CD4-positive, alpha-beta T cell treated with Interleukin-10 for 1 hour (primary cell): ENCODE results near the gene SLC66A3.
"Not testable (repeated sequence)": the region's sequence is repeated elsewhere in the genome, so short reads cannot be mapped to it uniquely, and the experiment has no call there.

ENCODE experiments used
- DNase-seq: peaks from one replicate; pipeline ENCODE4 v3.0.0-alpha.2; 2020

SLC66A3 gene

DNA sequence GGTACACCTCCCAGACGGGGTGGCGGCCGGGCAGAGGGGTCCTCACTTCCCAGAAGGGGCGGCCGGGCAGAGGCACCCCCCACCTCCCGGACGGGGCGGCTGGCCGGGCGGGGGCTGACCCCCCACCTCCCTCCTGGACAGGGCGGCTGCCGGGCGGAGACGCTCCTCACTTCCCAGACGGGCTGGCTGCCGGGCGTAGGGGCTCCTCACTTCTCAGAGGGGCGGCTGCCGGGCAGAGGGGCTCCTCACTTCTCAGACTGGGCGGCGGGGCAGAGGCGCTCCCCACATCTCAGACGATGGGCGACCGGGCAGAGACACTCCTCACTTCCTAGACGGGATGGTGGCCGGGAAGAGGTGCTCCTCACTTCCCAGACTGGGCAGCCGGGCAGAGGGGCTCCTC, 9.8 kb downstream of the SLC66A3 start:
- DNase-seq = not testable (repeated sequence)

DNA sequence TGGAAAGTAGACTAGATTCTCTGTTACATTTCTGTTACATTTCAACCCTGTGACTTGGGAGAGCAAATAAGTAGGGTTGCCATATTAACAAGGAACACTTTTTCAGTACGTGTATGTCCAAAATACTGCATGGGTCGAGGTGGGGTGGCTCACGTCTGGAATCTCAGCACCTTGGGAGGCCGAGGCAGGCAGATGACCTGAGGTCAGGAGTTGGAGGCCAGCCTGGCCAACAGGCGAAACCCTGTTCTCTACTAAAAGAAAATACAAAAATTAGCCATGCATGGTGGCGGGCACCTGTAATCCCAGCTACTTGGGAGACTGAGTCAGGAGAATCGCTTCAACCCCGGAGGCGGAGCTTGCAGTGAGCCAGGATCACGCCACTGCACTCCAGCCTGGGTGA, 11.2 kb downstream of the SLC66A3 start:
- no peak for DNase-seq

DNA sequence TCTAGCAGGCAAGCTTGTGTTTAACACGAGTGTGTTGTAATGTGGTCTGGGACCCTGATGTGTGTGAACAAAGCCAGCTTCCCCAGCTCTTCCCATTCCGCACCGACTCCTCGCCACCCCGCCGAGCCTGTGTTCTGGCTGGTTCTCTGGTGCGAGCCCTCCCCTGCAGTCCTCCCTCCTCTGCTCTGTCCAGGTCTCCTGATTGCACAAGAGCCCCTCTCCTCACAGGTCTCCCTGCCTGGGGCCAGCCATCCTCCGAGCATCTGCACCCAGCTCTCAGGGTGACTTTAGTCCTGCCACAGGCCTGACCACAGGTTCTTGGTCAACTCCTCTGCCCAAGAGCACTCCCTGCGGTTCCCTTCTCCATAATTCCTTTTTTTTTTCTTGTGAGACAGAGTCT, 13.2 kb downstream of the SLC66A3 start:
- DNase-seq = no peak

DNA sequence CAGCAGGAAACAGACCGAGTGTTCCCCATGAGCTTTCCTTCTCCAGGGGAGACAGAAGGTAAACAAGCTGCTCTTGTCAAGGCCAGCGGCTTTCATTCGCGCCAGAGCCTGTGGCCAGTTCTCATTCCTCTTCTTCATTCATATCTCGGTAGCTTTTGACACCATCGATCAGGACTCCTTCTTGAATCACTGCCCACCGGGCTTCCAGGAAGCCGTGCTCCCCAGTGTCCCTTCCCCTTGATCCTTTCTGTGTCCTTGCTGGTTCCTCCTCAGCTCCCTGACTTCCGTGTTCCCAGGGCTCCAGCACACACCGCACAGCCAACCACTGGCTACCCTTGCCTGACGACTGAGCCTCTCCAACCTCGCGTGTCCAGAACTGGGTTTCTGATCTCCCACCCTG, 14.1 kb downstream of the SLC66A3 start:
- no peak for DNase-seq

DNA sequence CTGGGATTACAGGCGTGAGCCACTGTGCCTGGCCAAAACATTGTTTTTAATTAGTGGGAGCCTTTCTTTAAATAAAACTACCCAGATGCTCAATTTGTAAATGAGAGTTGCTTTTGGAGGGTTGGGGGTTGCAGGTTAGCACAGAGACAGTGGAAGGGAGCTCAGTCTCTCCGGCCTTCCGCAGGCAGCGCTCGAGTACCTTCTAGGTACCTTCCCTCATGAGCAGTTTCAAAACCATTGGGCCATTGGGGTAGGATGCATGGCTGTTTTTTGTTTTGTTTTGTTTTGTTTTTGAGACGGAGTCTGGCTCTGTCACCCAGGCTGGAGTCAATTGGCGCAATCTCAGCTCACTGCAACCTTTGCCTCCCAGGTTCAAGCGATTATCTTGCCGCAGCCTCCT, 19.0 kb downstream of the SLC66A3 start:
- no peak for DNase-seq

- no peak for DNase-seq
Observed at GRCh38 chr2:11175293-11175795, 20.1 kb downstream of the SLC66A3 start.

DNA sequence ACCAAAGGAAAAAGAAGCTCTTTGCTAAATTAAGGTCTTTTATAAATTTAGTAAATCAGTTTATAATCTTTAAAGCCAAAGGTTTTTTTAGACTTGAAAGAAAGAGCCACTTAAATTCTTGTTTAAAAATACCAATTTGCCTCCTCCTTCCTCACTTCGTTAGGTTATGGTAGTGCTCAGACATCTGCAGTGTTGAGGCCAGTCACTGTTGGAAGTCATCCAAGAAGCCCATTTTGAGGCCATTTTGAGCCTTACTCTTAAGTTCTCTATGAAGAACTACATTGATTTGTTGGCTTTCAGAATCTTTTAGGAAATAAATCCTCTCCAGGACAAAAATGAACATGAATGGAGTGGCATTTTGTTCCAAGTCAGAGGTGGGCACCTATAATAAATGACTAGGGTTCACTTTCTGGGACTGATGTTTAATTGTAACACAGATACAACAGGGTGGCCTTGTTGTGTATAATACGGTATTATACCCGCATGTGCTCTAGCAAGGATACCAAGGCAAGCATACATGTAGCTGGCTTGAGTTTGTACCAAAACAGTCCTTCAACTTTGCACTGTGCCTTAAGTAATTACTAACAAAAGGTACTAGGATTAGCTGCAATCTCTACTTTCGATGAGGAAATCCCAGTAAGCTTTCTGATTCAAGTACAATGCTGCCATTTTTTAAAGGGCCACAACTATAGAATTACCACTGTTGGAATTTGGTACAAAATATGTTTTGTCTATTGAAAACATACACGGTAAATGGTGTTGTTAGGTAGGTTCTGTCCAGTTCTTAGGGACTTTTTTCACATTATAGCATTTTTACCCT, 22.8 kb downstream of the SLC66A3 start:
- no peak for DNase-seq

DNA sequence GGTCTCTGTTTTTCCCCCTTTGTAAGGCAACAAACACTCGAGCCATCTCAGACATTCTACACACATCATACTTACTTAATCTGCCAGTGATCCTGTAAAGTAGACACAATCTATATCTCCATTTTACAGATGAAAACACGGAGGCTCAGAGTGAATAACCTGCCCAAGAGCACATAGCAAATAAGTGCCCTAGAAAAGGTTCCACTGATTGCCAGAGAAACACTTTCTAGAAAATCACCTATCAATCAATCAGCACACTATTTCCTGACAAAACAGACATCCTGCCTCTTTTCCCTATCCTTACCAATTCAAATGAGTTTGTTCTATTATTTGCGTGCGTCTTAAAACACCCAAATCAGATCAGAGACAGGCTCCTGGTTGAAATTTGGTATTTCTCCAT, 23.9 kb downstream of the SLC66A3 start:
- no peak for DNase-seq

DNA sequence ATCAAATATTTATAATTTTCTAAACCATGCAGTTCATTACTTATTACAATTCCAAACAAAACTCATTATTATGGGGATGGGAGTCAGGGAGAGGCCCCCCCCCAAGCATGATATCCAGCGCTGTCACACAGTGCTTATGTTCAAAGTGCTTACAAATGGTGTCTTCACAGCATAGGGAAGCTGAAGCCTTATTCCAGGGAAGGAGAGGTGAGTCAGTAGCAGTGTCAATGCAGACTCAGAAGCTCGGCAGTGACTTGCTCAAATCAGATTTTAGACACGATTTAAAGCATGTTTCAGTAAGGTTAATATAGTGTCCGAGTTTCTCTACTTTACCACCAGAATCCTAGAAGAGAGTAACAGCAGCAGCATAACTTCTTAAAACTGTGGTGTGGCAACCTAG, 24.6 kb downstream of the SLC66A3 start:
- no peak for DNase-seq

GRCh38 chr2:11180653-11181052, 25.4 kb downstream of the SLC66A3 start:
- no peak for DNase-seq

GRCh38 chr2:11182951-11183350, 27.7 kb downstream of the SLC66A3 start:
- DNase-seq = no peak

DNA sequence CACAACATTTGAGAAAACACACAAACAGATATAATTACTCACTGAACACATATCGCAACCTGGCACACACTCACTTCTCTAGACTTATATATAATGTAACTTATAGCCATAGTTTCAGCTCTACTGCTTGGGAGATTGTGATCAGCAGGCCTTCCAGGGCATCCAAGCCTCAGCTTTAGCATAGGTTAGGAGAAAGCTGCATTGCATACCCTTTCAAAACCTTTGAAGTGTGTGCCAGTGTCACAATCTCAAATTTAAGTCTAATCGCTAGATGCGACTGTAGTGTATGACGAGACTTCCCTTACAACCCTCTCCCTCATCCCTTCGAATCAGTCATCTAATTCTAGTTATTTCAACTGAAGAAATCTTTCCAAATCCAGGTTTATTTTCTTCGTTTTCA, 30.9 kb downstream of the SLC66A3 start:
- DNase-seq = no peak

DNA sequence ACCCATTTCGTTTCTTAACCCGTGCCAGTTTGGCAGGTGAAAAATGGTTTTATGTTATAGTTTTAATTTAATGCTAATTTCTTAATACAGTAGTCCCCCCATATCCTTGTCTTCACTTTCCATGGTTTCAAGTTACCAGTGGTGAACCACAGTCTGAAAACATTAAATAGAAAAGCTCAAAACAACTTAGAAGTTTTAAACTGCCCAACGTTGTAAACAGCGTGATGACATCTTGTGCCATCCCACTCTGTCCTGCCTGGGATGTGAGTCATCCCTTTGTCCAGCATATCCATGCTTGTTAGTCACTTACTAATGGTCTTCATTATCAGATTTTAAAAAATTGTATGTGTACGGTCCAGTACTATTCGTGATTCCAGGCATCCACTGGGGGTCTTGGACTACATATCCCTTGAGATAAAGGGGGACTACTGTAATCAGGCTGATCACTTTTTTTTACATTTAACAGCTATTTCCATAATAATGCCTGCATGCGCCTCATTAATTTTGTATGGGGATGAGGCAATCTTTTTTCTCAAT, 31.9 kb downstream of the SLC66A3 start:
- no peak for DNase-seq

DNA sequence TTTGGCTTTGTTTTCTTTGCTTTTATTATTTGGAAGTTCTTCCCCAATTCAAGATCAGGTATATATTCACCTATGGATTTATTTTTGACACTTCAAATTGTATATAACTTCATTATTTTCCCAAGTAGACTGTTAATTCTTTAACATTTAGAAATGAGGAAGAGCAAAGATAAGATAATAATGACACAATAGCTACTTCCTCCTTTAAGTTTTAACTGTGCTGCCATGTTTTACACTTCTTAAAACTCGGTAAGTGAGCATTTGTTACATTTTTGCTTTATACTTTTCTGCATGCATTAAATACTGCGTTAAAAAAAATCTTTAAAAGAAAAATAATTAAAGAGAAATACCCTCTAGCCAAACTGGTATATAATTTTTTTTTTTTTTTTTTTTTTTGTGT, 32.5 kb downstream of the SLC66A3 start:
- no peak for DNase-seq

GRCh38 chr2:11196246-11196645, 41.0 kb downstream of the SLC66A3 start:
- DNase-seq = no peak

DNA sequence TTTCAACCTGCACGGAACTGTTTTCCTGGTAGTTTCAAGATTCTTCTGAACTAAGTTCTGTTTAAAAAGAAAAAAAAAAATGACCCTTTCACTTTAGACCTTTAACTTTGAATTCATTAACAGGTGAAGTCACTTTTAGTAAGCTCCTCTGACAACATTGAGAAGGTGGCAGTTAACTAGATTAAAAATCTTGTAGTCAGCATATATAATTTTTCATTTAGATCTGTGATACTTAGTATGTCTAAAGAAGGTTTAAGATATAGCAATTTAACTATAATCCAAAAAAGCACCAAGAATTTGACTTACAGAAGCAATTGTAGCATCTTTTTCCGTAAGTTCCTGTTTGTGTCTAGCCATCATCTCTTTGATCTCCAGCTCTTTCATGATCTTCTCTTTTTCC, 45.4 kb downstream of the SLC66A3 start:
- DNase-seq = no peak

GRCh38 chr2:11201969-11202368, 46.7 kb downstream of the SLC66A3 start:
- DNase-seq = no peak

GRCh38 chr2:11203480-11203879, 48.2 kb downstream of the SLC66A3 start:
- no peak for DNase-seq

DNA sequence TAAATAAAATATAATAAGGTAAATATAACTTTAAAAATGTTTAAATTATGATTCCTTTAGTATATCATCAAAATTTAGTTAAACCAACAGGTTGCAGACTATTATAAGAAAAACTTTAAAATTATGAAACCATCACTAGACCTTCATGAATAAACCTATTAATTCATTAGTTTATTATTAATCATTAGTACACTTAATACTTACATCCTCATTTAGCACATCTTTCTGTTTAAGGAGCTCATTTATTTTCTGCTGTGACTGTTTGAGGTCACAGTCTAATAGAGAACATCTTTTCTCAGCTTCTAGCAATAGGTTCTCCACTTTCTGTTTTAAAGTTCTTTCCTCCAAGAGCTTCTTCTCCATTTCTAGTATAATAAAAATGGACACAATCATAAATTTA, 52.8 kb downstream of the SLC66A3 start:
- no peak for DNase-seq

- DNase-seq = no peak
Observed at GRCh38 chr2:11212645-11213044, 57.4 kb downstream of the SLC66A3 start.

- no peak for DNase-seq
Observed at GRCh38 chr2:11213090-11213638, 57.9 kb downstream of the SLC66A3 start.

DNA sequence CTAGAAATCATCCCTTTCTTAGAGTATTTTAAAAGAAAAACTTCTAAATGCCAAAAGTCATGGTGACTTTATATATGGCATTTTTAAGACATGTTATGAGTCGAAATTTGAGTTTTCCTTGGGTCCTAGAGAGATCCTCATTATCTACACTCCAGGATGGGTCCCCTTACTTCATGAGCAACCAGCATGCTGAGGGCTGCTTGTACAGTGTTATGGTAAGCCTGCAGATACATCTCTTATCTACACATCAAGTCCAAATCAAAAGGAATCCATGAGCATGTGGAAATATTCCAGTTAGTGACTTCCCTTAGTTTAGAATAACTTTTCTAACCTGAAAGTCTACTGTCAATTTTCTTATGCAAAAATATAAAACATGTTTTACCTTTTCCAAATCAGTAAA, 58.7 kb downstream of the SLC66A3 start:
- DNase-seq = no peak

DNA sequence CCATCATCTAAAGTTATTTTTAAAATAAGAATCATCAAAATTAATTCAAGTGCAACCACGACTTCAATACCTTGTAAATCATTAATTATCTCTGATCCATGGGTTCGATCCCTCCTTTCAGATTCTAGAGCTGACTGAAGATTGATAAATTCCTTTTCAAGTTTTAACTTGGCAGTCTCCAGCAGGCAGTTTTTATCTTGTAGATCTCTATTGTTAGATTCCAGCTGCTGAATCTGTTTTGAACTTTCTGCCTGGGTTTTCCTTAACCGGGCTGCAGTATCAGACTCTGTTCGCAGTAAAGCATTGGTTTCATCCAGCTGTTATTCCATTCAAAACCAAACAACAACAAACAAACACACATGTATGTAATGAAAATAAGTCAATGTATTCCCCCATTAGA, 59.5 kb downstream of the SLC66A3 start:
- no peak for DNase-seq

GRCh38 chr2:11215407-11215806, 60.1 kb downstream of the SLC66A3 start:
- DNase-seq = no peak

DNA sequence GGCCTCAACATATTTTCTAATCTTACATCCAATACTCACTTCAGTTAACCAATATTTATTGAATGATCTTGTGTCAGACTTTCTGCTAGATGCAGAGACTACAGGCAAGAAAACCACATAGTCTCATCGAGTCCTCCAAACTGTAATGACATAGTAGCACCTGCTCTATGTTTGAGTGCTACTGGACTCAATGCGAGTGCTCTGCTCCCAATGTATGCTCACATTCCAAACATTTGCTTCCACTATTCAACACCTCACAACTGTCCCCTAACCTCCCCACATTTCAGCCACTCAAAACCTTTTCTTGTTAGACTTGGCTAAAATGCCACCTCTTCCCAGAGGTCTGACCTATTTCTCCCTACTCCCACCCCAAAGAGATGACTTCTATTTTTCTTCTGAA, 65.2 kb downstream of the SLC66A3 start:
- no peak for DNase-seq
